ENCODE measurements around the gene PRKAG2.

- no peak for TF ChIP-seq EZH2 (IDR thresholded peaks at IDR 0.05; ENCODE audit: borderline replicate concordance, low read length)
- no peak for TF ChIP-seq CTCF (IDR thresholded peaks at IDR 0.05; ENCODE audit: low read length)
These were observed 76.1 kb downstream of the PRKAG2 start for GRCh38 chr7:151800861-151801260.

All from OCI-LY1 (cell line).